AG04450 (cell line): ENCODE results near the gene LTBP1. TPM values are rescaled to one million over a fixed set of nuclear protein-coding genes. Genes with fewer than 3 reads are reported as not detected.

ENCODE experiments used
- CTCF ChIA-PET: fragments of 300-600, 350-600 bp; formaldehyde crosslinking; extraction: SDS; loops from one replicate; lab custom pipeline; 2022; ENCODE audit warnings: antibody characterized with exemption, inconsistent platforms; lab: Charles Lee
- POLR2A ChIA-PET: fragments of 350-600 bp; formaldehyde crosslinking; extraction: SDS; loops from one replicate; lab custom pipeline; 2021; ENCODE audit warnings: antibody characterized with exemption, inconsistent platforms; lab: Yijun Ruan, JAX
- DNase-seq: peaks from one replicate; pipeline ENCODE4 v3.0.0-alpha.2; 2011; ENCODE audit warnings: low read depth, low spot score
- H3K27ac ChIP-seq: one replicate; pipeline ENCODE4 v1.5.1; 2012; ENCODE audit warnings: low read depth, low read length, control low read depth
- H3K27me3 ChIP-seq: one replicate; pipeline ENCODE4 v1.6.0; 2012; ENCODE audit warnings: low read length; ENCODE audit not compliant: control insufficient read depth, insufficient read depth
- H3K4me3 ChIP-seq: 2 replicates; pipeline ENCODE4 v1.5.1; 2011; ENCODE audit warnings: mild to moderate bottlenecking, low read depth, low read length, control low read depth
- H3K9me3 ChIP-seq: 2 replicates; pipeline ENCODE4 v1.5.1; 2012; ENCODE audit warnings: low read length; ENCODE audit not compliant: control insufficient read depth, insufficient read depth
- polyA plus RNA-seq: library from polyadenylated mRNA; depleted of rRNA; stranded (reverse); fragments of >200 nt; gene quantifications from 2 replicates; pipeline ENCODE4 v1.2.3, GENCODE V29; 2011
- TF ChIP-seq, protein P1 (sequence below): IDR thresholded peaks from 2 replicates; pipeline ENCODE4 v1.5.1; 2011; ENCODE audit warnings: low read depth, low read length, control low read depth, inconsistent platforms

Gene LTBP1
- polyA plus RNA-seq, 1 experiment, result 517 TPM

DNA sequence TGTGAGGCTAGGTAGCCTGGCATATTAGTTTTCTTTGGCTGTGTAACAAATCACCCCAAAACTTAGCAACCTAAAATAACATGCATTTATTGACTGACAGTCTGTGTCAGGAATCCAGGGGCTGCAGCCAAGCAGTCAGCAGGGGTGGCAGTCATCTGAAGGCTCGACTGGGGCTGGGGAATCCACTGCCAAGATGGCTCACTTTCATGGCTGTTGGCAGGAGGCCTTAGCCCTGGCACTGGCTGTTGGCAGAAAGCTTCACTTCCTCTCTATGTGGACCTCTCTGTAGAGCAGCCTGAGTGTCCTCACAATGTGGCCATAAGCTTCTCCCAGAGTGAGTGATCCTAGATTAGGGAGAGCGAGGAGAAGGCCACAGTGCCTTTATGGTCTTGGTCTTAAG lies 78.0 kb downstream of the LTBP1 start:
- no peaks in the 10 kb centered on the region for H3K27me3 ChIP-seq
- ChIA-PET CTCF (interaction anchor here (1.6 to 2.1 kb wide), 3 partner anchors 9 to 253 kb away, joined by 4 to 9 read pairs (median 5); no protein-coding TSS in a partner anchor), POLR2A (no interaction called here)
- H3K4me3 ChIP-seq, result no peak overlapping the region
- H3K9me3 ChIP-seq, result peaks cover 5% of the 10 kb centered on the region
- no peak for DNase-seq
- TF ChIP-seq, protein P1, sequence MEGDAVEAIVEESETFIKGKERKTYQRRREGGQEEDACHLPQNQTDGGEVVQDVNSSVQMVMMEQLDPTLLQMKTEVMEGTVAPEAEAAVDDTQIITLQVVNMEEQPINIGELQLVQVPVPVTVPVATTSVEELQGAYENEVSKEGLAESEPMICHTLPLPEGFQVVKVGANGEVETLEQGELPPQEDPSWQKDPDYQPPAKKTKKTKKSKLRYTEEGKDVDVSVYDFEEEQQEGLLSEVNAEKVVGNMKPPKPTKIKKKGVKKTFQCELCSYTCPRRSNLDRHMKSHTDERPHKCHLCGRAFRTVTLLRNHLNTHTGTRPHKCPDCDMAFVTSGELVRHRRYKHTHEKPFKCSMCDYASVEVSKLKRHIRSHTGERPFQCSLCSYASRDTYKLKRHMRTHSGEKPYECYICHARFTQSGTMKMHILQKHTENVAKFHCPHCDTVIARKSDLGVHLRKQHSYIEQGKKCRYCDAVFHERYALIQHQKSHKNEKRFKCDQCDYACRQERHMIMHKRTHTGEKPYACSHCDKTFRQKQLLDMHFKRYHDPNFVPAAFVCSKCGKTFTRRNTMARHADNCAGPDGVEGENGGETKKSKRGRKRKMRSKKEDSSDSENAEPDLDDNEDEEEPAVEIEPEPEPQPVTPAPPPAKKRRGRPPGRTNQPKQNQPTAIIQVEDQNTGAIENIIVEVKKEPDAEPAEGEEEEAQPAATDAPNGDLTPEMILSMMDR, result no peak
- no peak overlapping the region for H3K27ac ChIP-seq

DNA sequence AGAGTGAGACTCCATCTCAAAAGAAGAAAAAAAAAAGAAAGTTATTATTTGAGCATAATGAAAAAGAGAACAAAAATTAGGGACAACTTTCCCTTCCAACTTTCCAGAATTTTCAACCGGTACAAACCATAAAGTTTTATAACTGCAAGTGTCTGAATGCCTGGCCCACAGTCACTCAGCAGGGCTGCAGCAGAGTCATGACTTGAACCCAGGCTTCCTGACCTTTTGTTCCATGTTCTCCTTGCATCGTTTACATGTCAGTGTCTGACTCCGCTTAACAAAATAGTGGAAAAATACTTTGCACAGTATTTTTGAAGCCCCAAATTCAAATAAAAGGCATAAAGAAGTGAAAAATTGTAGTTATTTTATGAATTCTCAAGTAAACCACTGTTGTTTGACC lies 82.7 kb downstream of the LTBP1 start:
- H3K9me3 ChIP-seq, result peaks cover 5% of the 10 kb centered on the region
- H3K27ac ChIP-seq, result no peak overlapping the region
- ChIA-PET POLR2A (no interaction called here), CTCF (no interaction called here)
- TF ChIP-seq, protein P1, result no peak
- H3K4me3 ChIP-seq, result no peak overlapping the region
- no peak for DNase-seq
- H3K27me3 ChIP-seq, result no peaks in the 10 kb centered on the region

DNA sequence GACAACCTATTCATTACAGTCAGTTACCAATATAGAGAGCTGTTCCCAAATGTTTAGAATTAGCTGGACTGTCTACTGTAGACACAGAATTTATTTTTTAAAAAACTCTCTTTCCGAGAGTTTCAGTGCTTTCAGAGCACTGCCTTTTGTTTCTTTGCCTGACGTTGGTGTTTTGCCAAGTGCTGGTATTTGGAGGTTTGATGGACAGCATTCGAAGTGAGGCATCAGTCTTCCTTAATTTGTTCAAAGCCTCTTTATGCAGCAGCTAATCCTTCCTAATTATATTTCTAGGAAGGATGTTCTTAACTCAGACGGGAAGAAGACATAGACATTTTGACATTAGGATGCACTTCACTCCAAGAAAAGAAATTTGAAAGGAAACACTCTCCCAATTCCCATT lies 83.2 kb downstream of the LTBP1 start:
- Histone ChIP-seq H3K4me3 (no peak overlapping the region), H3K27me3 (no peaks in the 10 kb centered on the region), H3K9me3 (peaks cover 1% of the 10 kb centered on the region; the same call in 1 of the 2 replicates), H3K27ac (no peak overlapping the region)
- DNase-seq, result no peak
- TF ChIP-seq, protein P1, result no peak
- CTCF ChIA-PET, result no interaction called here
- POLR2A ChIA-PET, result no interaction called here

DNA sequence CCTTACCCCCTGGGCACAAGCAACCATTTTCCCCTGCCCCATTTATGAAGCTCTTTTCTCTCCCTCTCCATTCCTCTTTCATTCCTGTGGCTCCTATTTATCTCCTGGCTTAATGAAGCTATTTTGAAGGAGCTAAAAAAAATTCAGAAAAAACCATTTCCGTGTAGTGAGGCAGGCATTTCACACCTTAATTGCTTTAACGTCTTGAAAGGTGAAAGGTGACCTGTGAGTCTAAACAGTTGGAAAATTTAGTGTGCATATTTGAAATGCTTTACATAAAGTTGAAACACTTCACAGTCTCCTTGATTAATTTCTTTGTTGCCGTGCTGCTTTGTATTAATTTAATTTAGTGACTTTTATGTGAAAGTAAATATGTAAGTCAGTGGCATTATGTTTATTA lies 83.6 kb downstream of the LTBP1 start:
- POLR2A ChIA-PET, result no interaction called here

DNA sequence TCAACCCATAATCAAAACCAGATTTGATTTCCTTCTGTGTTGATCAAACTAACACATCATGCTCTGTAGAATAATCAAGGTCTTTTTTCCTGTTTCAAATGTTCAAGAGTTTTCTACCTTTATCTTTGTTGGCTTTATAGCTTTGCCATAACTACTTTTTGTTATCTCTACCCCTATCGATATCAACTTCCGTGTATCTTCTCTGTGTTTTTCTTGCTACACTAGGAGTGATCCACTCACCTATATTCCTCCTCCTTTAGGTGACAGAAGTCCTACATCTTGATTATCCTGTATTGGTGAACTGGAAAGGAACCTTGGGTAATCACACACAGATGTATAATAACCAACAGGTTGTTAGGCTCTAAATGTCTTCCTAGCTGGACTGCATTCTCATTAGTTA lies 85.5 kb downstream of the LTBP1 start:
- no peaks in the 10 kb centered on the region for H3K9me3 ChIP-seq
- no peak overlapping the region for H3K4me3 ChIP-seq
- no peak overlapping the region for H3K27ac ChIP-seq
- no peaks in the 10 kb centered on the region for H3K27me3 ChIP-seq
- POLR2A ChIA-PET, result no interaction called here
- TF ChIP-seq, protein P1, result no peak
- DNase-seq, result no peak
- CTCF ChIA-PET, result interaction anchor here (0.6 to 3.7 kb wide), 8 partner anchors 10 to 551 kb away, joined by 3 to 55 read pairs (median 7); no protein-coding TSS in a partner anchor

More for the DNA sequence above, 83.6 kb downstream of the LTBP1 start:
- CTCF ChIA-PET, result no interaction called here
- H3K9me3 ChIP-seq, result no peaks in the 10 kb centered on the region
- no peak overlapping the region for H3K4me3 ChIP-seq
- no peak overlapping the region for H3K27ac ChIP-seq
- no peaks in the 10 kb centered on the region for H3K27me3 ChIP-seq
- TF ChIP-seq, protein P1, result no peak
- no peak for DNase-seq
